Breast epithelium (tissue), 3 donors: ENCODE data around the gene CCDC121.

ENCODE experiments used
- POLR2AphosphoS5 ChIP-seq, 3 donors: sonication (generic); formaldehyde crosslinking; IDR thresholded peaks; one replicate each; pipeline ENCODE4 v1.6.1; 2017; ENCODE audit warnings: antibody characterized with exemption in 3 of 3
- TF ChIP-seq, protein P1 (sequence below), 3 donors: fragments of 450-650 bp; IDR thresholded peaks; one replicate each; pipeline ENCODE4 v1.5.1; 2016 to 2017; ENCODE audit warnings: antibody characterized with exemption in 3 of 3, mild to moderate bottlenecking in 3 of 3, moderate library complexity in 3 of 3

DNA sequence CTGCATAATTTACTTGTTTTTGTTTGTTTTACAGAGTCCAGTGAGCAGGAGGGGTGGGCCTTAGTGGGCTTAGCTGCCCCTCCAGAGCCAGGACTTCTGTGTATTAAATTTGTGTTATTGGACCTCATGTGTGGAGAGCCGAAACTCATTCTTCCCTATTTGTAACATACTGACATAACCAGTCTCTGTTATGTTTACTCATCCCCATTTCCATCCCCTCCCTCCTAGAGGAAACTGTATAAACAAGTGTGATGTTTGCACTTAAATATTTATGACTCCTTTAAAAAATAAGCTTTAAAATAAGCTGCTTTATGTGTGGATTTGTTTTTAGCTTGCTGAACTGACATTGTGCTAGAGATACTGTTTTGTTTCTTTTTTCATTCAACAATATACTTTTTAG, 32.2 kb downstream of the CCDC121 start:
- TF ChIP-seq, protein P1, sequence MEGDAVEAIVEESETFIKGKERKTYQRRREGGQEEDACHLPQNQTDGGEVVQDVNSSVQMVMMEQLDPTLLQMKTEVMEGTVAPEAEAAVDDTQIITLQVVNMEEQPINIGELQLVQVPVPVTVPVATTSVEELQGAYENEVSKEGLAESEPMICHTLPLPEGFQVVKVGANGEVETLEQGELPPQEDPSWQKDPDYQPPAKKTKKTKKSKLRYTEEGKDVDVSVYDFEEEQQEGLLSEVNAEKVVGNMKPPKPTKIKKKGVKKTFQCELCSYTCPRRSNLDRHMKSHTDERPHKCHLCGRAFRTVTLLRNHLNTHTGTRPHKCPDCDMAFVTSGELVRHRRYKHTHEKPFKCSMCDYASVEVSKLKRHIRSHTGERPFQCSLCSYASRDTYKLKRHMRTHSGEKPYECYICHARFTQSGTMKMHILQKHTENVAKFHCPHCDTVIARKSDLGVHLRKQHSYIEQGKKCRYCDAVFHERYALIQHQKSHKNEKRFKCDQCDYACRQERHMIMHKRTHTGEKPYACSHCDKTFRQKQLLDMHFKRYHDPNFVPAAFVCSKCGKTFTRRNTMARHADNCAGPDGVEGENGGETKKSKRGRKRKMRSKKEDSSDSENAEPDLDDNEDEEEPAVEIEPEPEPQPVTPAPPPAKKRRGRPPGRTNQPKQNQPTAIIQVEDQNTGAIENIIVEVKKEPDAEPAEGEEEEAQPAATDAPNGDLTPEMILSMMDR (IDR thresholded peaks at IDR 0.05) = no peak
- no peak for TF ChIP-seq POLR2AphosphoS5 (IDR thresholded peaks at IDR 0.05)
